ENCODE results near the gene HACD1.

HACD1 gene

GRCh38 chr10:17562614-17563013 is 54.6 kb downstream of the HACD1 start:
- TF ChIP-seq CTCF (conservative IDR thresholded peaks at IDR 0.05; ENCODE audit: low read length), result no peak
- no peak overlapping the region for H3K4me3 ChIP-seq (ENCODE audit: low read length)
- DNase-seq (ENCODE audit: low read depth), result peak; percentile 67

GRCh38 chr10:17561111-17561510 is 56.1 kb downstream of the HACD1 start:
- no peak overlapping the region for H3K4me3 ChIP-seq (ENCODE audit: low read length)
- TF ChIP-seq CTCF (conservative IDR thresholded peaks at IDR 0.05; ENCODE audit: low read length), result no peak
- peak; percentile 21 for DNase-seq (ENCODE audit: low read depth)

GRCh38 chr10:17557459-17557858 is 59.7 kb downstream of the HACD1 start:
- no peak for TF ChIP-seq CTCF (conservative IDR thresholded peaks at IDR 0.05; ENCODE audit: low read length)

GRCh38 chr10:17548770-17549169 is 68.4 kb downstream of the HACD1 start:
- H3K4me3 ChIP-seq (ENCODE audit: low read length), result no peak overlapping the region
- no peak for TF ChIP-seq CTCF (conservative IDR thresholded peaks at IDR 0.05; ENCODE audit: low read length)
- peak; percentile 27 for DNase-seq (ENCODE audit: low read depth)

More at GRCh38 chr10:17557459-17557858, 59.7 kb downstream of the HACD1 start:
- no peak for DNase-seq (ENCODE audit: low read depth)
- H3K4me3 ChIP-seq (ENCODE audit: low read length), result no peak overlapping the region

GRCh38 chr10:17548162-17548561 is 69.0 kb downstream of the HACD1 start:
- TF ChIP-seq CTCF (conservative IDR thresholded peaks at IDR 0.05; ENCODE audit: low read length), result no peak
- no peak overlapping the region for H3K4me3 ChIP-seq (ENCODE audit: low read length)
- DNase-seq (ENCODE audit: low read depth), result no peak

GRCh38 chr10:17547060-17547459 is 70.1 kb downstream of the HACD1 start:
- TF ChIP-seq CTCF (conservative IDR thresholded peaks at IDR 0.05; ENCODE audit: low read length), result no peak
- peak; percentile 39 for DNase-seq (ENCODE audit: low read depth)
- no peak overlapping the region for H3K4me3 ChIP-seq (ENCODE audit: low read length)

- peak; percentile 39 for DNase-seq (ENCODE audit: low read depth)
Observed at GRCh38 chr10:17544465-17544864, 72.7 kb downstream of the HACD1 start.

More at GRCh38 chr10:17544465-17544864, 72.7 kb downstream of the HACD1 start:
- H3K4me3 ChIP-seq (ENCODE audit: low read length), result no peak overlapping the region
- no peak for TF ChIP-seq CTCF (conservative IDR thresholded peaks at IDR 0.05; ENCODE audit: low read length)

All from AG10803 (cell line).